Stimulated activated CD8-positive, alpha-beta memory T cell treated with anti-CD3 and anti-CD28 coated beads, Interleukin-15, amount 100 ng/mL, for 48 hours (primary cell): Measurements from ENCODE around the gene CRTAC1.

Experiments
- DNase-seq, 2 donors: peaks; one replicate each; pipeline ENCODE4 v3.0.0-alpha.2; 2020; ENCODE audit warnings: low read depth in 2 of 2

Gene CRTAC1

GRCh38 chr10:97974526-97975525 is 55.6 kb downstream of the CRTAC1 start:
- DNase-seq: no peak

- no peak for DNase-seq
Measured at GRCh38 chr10:97974100-97974499, 56.3 kb downstream of the CRTAC1 start.

- no peak for DNase-seq
Measured at GRCh38 chr10:97969538-97970079, 60.8 kb downstream of the CRTAC1 start.

DNA sequence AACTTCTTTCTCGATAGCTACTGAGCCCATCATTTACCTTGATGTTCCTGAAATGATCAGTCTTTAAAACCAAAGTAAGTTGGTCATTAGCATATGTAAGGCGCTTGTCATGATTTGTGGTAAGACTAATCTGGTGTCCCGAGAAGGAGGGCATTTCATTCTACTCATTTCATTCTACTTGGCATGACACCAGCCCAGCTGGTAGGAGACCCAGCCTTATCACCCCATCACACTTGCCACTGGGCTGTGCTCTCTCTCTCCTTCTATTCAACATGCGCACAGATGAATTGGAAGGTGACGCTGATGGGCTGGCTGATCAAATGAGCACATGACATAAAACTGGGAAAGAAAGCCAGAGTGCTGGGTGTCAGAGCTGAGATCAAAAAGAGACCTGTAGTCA is 65.7 kb downstream of the CRTAC1 start:
- DNase-seq: no peak

DNA sequence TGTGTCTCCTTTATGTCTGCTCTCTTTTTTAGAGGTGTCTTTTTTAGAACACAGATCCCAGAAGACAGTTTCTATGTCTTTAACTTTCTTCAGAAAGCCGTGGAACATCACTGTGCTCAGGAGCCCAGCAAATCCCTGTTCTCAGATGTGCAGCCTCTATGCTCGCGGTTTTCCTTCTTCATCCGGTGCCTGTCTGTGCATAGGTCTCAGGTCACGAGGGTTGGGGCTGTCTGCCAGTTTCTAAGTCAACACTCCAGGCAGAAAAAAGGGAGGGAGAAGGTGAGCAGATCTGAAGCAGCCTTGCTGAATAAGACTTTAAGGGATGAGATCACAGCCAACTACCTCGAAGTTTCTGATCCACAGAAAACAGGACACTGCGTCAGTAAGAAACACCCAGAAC is 68.5 kb downstream of the CRTAC1 start:
- DNase-seq: no peak

GRCh38 chr10:97960269-97961056 is 70.0 kb downstream of the CRTAC1 start:
- DNase-seq: no peak

DNA sequence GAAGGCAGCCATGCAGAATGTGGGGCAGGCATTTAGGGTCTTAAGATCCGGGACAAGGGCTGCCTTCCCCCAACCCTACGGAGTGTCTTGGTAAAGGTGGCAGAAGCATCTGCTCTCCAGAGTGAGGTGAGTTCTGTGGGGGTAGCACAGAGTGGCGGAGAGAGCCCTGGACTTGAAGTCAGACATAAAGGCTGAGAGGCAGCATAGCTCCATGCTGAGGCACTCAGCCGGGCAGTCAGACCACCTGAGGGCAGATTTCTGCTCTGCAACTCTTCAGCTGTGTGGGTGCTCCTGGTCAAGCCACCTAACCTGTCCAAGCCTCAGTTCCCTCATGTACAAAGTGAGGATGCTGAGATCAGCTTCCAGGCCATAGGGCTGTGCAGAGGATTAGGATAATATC is 81.0 kb downstream of the CRTAC1 start:
- no peak for DNase-seq

GRCh38 chr10:97948822-97949221 is 81.6 kb downstream of the CRTAC1 start:
- DNase-seq: no peak

DNA sequence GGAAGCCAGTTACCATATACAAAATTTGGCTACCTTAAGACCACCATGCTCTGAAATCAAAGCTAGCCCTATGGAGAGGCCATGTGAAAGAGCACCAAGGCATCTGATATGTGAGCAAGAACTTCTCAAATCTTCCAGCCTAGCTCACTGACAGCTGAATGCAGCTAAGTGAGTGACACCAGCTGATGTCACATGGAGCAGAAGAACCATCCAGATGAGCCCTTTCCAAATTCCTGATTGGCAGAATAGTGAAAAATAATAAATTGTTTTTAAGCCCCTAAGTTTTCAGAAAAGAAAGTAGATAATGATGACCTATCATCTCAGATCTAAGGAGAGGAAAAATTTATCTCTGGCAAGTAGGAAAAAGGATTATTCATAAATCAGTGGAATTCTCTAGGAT is 85.6 kb downstream of the CRTAC1 start:
- no peak for DNase-seq

DNA sequence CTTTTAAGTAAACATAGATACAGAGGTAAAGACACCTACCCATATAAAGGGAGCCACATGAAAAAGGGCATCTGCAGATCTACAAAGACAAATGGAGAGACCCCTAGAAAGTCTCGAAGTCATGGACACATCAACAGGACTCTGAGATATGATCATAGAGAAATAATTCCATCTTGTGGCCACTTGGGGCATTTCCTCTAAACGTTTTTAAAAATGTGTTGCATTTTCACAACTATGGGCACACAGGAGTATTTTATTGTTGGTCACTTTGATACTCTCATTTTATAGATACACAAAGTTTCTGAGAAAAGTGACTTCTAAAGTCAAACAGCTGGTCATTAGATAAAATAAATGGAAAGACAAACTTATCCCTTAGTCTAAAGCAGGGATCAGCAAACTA is 87.1 kb downstream of the CRTAC1 start:
- DNase-seq: no peak

- no peak for DNase-seq
Measured at GRCh38 chr10:97940534-97940933, 89.9 kb downstream of the CRTAC1 start.

- DNase-seq: no peak
Measured at GRCh38 chr10:97939446-97939990, 90.9 kb downstream of the CRTAC1 start.

- no peak for DNase-seq
Measured at GRCh38 chr10:97937928-97938327, 92.5 kb downstream of the CRTAC1 start.

- no peak for DNase-seq
Measured at GRCh38 chr10:97937054-97937453, 93.4 kb downstream of the CRTAC1 start.

DNA sequence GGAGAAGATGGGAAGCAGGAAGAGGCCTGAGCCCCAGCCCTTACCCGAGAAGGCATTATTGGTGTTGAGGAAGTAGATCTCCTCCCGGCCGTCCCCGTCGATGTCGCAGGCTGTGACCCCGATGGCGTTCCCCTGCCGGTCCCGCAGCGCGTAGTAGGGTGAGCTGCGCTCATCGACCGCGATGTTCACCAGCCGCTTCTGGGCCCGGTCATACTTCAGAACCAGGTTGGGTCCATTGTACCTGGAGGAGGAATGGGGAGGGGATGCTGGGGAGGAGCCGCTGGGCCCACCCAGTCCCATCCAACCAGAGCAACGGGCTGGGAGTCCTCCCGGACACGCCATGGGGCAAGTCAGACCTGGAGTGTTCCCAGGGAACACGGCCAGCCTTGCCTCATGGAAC is 94.3 kb downstream of the CRTAC1 start:
- DNase-seq: no peak

DNA sequence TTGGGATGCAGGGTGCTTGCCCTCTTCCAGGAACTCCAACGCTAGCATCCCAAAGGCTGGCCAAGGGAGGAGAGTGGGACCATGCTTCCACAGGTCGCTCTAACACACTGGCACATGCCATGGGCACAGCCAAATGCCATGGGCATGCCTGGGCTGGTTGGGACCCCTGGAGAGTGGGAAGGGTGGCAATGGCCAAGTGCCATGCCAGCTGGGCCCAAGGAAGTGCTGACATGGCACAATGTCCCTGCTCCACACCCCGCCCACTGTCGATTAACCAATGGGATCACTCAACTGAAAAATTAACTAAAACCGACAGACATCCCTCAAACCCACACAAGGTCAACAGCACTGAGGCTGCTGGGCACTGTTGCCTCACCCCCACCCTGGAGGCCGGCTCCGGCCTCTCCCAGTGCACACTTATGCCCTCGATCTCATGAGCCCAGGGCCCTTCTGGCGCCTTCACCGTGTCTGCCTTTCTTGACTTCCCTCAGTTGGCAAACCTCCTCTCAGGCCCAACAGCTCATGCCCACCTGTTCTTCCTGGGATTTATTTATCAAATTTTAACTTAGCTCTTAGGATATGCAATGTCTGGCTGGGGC is 97.4 kb downstream of the CRTAC1 start:
- no peak for DNase-seq

GRCh38 chr10:97931041-97931440 is 99.4 kb downstream of the CRTAC1 start:
- DNase-seq: no peak

DNA sequence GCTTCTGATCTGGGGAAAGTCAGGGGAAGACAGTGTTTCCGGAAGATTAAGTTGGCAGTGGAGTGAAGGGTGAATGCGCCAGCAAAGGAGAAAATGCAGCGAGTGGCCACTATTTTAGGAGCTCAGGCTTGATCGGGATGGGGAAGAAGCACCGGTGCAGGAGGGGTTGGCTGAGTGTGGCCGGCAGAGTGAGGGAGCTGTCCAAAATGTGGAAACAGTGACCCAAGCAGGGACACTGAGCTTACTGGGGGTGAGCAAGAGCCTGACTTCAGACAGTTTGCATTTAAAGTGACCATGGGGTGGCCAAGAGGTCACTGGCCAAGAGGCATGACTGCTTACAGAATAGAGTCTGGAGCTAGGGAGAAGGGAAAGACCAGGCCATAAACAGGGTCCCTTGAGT is 101.5 kb downstream of the CRTAC1 start:
- no peak for DNase-seq

DNA sequence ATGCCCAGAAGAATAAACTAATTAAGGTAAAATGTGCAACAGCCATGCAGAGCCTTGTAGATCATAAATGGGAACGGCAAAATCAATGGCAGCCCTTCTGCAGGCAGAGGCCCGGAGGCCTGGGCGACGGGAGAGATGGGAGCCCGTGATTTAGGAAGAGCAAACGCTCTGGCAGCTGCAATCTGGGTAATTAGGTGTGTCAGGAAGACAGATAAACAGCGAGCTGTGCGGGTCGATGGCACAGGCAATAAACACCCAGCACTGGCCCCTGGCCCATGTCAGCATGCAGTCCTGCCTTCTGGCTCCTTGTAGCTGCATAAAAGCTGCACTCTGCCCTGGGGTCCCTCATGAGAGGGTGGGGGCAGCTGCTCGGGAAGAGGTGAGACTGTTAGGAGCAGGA is 102.8 kb downstream of the CRTAC1 start:
- DNase-seq: no peak

DNA sequence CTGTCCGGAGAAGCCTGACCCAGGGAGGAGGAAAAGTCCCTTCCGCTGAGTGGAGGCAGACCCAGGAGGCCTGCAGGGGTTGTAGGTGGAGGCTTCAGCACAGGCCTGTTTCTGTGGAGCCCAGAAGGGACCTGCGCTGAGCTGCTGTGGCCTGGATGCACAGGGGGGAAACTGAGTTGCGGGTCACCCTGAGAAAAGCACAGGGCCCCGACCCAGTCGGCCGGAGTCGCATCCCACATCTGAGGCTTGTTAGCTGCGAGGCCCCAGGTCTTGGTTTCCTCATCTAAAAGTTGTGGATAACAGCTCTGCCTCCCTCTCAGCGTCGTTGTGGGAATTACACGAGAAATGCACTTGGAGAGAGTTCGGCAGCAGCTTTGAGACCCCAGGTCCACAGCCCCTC is 104.4 kb downstream of the CRTAC1 start:
- DNase-seq: no peak

- DNase-seq: no peak
Measured at GRCh38 chr10:97925308-97925938, 105.0 kb downstream of the CRTAC1 start.
